GM19193 (cell line): Measurements from ENCODE around the gene TPT1.

Experiments used
- POLR2A ChIP-seq: IDR thresholded peaks from 4 replicates; pipeline ENCODE4 v1.6.1; 2011; ENCODE audit not compliant: insufficient read depth, insufficient read length; ENCODE audit errors: extremely low read depth

Gene TPT1

DNA sequence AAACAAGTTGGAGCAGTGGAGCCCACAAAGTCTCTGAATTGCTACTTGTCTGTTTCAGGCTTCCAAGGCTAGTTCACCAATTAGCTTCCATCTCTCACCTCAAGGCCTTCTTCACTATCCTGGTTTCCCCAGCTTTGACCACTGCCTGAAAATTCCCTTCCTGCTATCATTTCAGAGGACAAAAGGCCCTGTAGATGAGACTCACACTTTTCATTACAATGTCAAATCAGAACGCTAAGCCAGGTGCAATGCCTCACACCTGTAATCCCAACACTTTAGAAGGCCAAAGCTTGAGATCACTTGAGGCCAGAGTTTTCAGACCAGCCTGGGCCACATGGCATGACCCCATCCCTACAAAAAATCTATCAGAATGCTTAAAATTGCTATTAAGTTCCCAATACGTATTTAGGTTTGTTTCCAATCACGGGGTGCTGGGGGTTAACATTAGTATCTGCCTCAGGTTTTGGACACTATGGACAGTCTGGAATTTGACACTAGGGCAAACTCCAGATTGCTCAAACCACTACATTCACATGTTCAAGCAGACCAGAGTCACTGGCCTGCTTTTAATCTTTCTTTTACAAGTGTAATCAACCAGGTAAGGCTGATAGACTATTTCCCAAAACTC, 5.5 kb downstream of the TPT1 start:
- no peak for TF ChIP-seq POLR2A

GRCh38 chr13:45333977-45334922, 6.7 kb downstream of the TPT1 start:
- no peak for TF ChIP-seq POLR2A

GRCh38 chr13:45333251-45333976, 7.6 kb downstream of the TPT1 start:
- TF ChIP-seq POLR2A: no peak

DNA sequence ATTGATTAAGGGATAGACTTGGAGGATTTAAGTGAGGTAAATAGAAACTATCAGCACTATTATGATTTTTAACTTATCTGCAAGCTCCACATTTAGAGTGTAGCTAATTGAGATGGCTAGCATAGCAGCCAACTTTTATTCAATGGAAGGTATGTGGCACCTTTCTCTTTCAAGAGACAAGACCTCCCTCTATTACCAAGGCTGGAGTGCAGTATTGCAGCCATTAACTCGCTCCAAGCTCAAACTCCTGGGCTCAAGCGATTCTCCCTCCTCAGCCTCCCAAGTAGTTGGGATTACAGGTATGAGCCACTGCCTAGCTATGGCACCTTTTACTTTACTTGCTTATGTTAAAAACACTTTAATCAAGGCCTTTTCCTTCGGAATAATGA, 8.2 kb downstream of the TPT1 start:
- no peak for TF ChIP-seq POLR2A

DNA sequence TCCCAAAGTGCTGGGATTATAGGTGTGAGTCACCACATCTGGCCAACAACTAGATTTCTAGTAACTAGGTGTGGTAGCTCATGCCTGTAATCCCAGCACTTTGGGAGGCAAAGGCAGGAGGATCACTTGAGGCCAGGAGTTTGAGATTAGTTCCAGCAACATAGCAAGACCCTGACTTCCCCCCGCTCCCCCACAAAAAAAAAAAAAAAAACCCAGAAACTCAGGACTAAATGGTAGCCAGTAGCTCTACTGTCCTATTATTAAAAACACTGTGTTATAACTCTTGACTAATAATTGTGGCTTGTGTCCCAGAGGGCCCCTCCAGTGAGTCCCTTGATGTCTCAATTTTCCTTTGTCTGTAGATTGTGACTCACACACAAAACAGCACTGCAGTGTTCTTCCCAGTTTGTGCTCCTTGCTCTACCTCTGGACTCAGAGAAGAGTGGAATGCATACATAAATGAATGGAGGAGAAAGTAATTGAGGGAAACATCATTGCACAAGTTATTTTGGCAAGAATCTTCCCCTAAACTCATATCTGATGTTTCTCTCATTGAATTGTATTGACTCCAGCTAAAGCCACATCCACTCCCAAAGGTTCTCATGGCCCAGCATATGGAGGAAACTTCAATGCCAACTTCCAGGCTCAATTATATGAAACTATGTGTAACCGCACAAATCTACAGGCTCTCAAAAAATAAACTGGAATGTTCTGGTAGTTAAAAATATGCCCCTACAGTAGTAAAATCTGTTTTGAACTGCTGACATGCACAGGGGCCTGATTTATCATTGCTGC, 8.8 kb downstream of the TPT1 start:
- TF ChIP-seq POLR2A: no peak

- TF ChIP-seq POLR2A: no peak
These were observed 9.3 kb downstream of the TPT1 start for GRCh38 chr13:45331692-45332035.

- TF ChIP-seq POLR2A: no peak
These were observed 9.8 kb downstream of the TPT1 start for GRCh38 chr13:45331123-45331619.

- no peak for TF ChIP-seq POLR2A
These were observed 12.3 kb downstream of the TPT1 start for GRCh38 chr13:45328661-45329111.

DNA sequence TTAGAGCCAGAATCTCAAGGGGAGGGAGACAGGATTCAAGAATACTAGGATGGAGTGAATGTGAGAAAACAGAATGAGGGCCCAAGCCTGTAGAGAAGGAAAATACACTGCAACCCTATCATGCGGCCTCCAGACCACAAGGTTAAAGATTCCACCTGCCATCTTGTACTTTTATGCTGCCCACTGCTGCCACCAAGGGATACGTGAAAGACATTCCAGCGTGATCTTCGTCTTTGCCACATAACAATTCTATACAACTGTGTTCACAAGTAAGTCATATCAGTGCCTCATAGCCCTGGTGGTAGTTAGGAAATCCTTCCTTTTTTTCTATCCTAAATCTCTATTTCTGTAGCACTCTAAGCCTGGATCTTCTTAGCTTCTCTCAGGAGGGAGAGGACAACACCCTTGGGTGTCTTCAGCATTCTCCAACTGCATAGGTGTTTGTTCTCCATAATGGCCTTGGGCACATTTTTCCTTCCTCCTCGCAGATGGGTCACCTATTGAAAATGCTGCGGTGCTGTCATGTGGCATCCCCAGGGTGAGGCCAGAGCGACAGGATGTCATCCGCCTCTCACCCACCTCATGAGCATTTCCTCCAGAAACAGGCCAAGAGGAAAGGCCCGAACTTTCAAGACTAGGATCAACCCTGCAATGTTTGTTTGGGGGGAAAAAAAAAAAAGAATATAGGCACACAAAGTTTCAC, 13.6 kb downstream of the TPT1 start:
- no peak for TF ChIP-seq POLR2A

DNA sequence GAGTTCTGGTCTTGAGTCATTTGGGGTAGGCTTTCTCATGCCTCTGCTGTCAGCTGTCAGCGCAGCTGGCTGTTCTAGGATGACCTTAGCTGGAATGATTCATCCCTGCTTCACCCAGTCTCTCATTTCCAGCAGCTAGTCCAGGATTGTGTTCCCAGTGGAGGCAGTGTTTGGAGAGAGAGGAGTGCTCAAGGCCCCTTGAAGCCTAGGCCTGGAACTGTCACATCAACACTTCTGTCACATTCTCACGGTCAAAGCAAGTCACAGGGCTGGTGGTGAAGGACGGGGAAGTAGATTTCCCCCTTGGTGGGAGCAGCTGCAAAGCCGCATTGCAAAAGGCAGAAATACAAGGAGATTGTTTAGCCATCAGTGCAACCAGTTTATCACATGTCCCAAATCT, 15.2 kb downstream of the TPT1 start:
- TF ChIP-seq POLR2A: no peak

DNA sequence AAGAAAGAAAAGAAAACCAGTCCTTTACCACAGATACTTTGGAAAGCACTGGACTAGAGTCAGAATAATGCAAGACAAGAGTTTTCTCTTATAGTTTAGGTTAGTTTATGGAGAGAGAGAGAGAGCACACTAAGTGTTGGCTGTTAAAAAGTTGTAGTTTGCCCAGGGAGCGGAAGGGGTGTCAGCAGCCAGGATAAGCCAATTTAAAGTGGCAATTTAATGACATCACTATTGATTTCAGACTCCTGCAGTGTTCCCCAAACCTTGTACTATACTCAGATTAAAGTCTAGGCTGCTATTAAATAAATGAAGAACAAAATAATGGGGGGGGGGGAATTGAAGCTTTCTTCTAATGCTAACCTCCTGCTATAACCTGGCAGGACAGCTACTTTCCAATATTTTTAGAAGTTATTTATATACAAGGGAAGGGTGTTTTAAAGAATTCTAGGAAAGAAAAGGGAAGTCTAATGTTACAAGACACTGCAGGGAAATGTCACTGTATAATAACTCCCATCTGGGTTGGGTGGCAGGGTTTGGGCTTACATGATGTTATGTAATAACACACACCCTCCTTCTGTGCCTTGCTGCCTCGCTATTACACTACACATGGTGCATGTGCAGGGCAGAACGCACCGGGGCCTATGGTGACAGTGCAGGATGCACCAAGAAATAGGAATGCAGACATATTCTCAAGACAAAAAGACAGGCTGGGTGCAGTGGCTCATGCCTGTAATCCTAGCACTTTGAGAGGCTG, 19.9 kb downstream of the TPT1 start:
- no peak for TF ChIP-seq POLR2A

GRCh38 chr13:45316996-45317395, 24.0 kb downstream of the TPT1 start:
- no peak for TF ChIP-seq POLR2A

- TF ChIP-seq POLR2A: no peak
These were observed 24.6 kb downstream of the TPT1 start for GRCh38 chr13:45316338-45316737.
